DMS79 treated with DMSO at 0.1 percent for 48 hours (cell line): ENCODE measurements around the gene TRIP12.
"Not testable (repeated sequence)": the region's sequence is repeated elsewhere in the genome, so short reads cannot be mapped to it uniquely, and the experiment has no call there.

Experiments
- DNase-seq: peaks from one replicate; lab custom pipeline; 2025; lab: John Stamatoyannopoulos, UW

Gene TRIP12

GRCh38 chr2:229831805-229832509, 89.9 kb downstream of the TRIP12 start:
- DNase-seq, result no peak

GRCh38 chr2:229825476-229825875, 96.3 kb downstream of the TRIP12 start:
- no peak for DNase-seq

- no peak for DNase-seq
These were observed 100.5 kb downstream of the TRIP12 start for GRCh38 chr2:229821316-229821715.

- DNase-seq, result no peak
These were observed 103.6 kb downstream of the TRIP12 start for GRCh38 chr2:229818230-229818629.

GRCh38 chr2:229815858-229816257, 106.0 kb downstream of the TRIP12 start:
- DNase-seq, result no peak

- no peak for DNase-seq
These were observed 106.5 kb downstream of the TRIP12 start for GRCh38 chr2:229815342-229815741.

- no peak for DNase-seq
These were observed 111.0 kb downstream of the TRIP12 start for GRCh38 chr2:229810786-229811185.

GRCh38 chr2:229805559-229805958, 116.2 kb downstream of the TRIP12 start:
- DNase-seq, result no peak

GRCh38 chr2:229802785-229803184, 119.0 kb downstream of the TRIP12 start:
- DNase-seq, result no peak

- peak; percentile 20 for DNase-seq
These were observed 120.6 kb downstream of the TRIP12 start for GRCh38 chr2:229800997-229801754.

- DNase-seq, result no peak
These were observed 123.2 kb downstream of the TRIP12 start for GRCh38 chr2:229798446-229799155.

- DNase-seq, result no peak
These were observed 126.8 kb downstream of the TRIP12 start for GRCh38 chr2:229795058-229795457.

GRCh38 chr2:229794636-229795035, 127.2 kb downstream of the TRIP12 start:
- no peak for DNase-seq

GRCh38 chr2:229786289-229786688, 135.5 kb downstream of the TRIP12 start:
- DNase-seq, result not testable (repeated sequence)

- no peak for DNase-seq
These were observed 137.0 kb downstream of the TRIP12 start for GRCh38 chr2:229784791-229785190.

GRCh38 chr2:229783108-229783721, 138.6 kb downstream of the TRIP12 start:
- DNase-seq, result no peak

GRCh38 chr2:229780856-229781773, 140.7 kb downstream of the TRIP12 start:
- peak; percentile 31 for DNase-seq

- no peak for DNase-seq
These were observed 142.2 kb downstream of the TRIP12 start for GRCh38 chr2:229779650-229780049.

- no peak for DNase-seq
These were observed 144.1 kb downstream of the TRIP12 start for GRCh38 chr2:229777716-229778115.

GRCh38 chr2:229775614-229776313, 146.0 kb downstream of the TRIP12 start:
- no peak for DNase-seq

GRCh38 chr2:229774237-229774636, 147.6 kb downstream of the TRIP12 start:
- no peak for DNase-seq
